Right kidney (tissue), 1 donor: ENCODE results near the gene TRPC4AP.
"Not testable (repeated sequence)": the region's sequence is repeated elsewhere in the genome, so short reads cannot be mapped to it uniquely, and the experiment has no call there.

ENCODE experiments used
- DNase-seq: peaks from one replicate; pipeline ENCODE4 v3.0.0-alpha.2; 2016

TRPC4AP gene

DNA sequence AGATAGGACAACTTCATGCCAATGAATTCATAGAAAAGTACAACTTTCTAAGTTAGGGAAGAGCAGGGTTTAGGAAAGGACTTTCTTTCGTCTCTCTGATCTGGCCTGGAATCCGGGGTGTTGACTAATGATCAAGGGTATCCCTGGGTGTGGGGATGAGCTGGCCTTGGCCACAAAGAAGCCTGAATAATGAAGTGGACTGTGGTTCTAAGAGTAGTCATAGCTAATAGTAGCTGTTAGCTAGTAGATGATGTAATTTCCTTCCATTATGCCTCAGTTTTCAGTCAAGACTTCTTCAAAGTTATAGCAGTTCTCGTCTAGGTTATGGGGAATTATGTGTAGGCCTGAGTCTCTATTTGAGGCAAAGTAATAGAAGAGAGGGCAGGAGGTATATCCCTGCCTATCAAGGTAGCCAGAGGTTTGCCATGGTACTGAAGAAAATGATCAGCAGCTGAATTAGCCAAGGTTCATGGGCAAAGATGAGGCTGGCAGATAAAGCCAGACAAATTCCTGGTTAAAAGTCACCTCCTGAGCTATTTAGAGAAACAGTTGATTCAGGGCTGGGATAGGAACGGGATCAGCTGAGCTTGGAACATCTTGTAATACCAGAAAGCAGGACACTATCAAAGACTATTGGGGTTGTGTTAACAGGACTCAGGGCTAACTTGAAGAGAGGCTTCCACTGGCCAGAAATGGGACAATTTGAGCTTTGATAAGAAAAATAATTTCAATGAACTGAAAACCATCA lies 18.7 kb upstream of the TRPC4AP start:
- DNase-seq = no peak

GRCh38 chr20:35108921-35109320 lies 16.3 kb upstream of the TRPC4AP start:
- DNase-seq = no peak

DNA sequence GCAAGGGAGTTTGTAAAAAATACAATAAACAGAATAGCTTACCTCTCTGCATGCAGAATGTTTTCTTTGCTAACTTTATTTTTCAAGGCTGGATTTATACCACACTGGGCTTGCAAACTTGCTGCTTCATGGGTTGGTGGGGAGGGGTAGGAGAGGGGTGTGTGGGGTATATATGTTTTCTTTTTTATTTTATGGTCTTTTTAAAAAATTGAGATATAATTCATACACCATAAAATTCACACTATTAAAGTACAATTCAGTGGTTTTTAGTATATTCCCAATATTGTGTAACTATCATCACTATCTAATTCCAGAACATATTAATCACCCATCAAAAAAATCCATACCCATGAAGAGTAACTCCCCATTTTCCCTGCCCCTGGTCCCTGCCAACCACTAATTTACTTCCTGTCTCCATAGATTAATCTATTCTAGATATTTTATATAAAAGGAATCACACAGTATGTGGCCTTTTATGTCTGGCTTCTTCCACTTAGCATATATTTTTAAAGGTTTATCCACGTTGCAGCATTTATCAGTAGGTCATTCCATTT lies 14.3 kb upstream of the TRPC4AP start:
- DNase-seq = no peak

DNA sequence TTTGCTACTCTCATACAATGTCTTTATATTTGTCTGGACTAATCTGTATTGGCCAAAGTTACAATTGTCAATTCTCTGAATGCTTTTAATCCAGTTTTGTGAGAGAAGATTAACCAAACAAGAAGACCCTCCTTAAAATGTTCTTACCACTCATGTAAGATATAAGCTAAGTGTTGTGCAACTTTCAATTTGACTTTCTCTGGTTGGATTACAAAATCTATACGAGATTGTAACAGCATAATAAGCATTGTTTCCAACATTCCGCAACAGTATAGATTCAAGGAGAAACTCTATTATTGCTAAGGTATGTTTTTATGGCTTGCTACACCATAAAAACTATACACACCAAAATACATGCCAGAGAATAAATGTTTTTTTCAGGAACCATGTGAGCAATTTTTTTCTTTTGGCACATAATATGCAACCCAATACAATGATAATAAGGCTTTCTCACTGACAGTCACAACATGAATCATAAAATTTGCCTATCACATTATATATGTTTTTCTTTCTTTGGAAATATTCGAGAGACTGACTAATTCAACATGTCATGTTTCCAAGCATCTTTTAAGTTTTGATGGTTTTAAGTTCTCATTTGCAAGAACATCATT lies 12.2 kb upstream of the TRPC4AP start:
- DNase-seq = no peak

DNA sequence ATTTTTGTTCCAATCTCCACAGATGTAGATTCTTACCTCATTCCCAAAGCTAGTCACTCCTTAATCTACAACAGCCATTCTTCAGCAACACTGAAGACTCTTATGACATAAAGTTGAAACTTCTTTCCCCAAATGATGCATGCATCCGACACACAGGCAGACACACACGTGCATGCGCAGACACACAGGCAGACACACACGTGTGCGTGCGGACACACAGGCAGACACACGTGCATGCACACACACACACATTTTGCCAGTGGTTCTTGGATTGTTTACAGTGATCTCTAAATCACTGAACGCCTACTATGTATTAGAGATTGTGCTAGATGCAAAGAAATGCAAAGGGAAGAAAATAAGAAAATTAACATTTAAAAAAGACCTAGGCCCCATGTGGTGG lies 9.0 kb upstream of the TRPC4AP start:
- no peak for DNase-seq

DNA sequence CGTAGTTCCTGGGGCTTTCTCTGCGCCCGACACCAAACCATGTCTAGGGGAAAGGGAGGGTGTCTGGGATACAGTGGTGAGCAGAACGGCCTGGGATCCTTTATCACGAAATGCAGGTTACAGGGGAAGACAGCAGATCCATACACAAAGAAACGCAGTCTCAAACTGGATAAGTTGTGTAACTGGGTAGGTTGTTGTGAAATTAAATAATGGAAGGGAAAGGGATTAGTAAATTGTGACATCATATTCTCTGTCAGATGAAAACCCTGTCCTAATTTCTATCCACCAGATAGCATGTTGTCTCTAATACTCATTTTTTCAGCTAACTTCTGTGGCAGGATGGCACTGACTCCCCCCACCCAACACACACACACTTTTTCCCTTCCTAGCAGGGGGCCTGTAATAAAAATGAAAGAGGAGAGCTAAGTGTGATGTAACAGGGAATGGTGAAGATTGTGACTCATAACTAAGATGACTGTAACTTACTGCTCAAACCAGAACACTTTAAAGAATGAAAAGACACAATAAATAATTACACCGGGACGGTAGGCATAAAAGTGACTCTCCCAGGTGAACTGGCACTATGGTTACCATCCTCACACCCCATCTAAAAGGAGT lies 769 bp upstream of the TRPC4AP start:
- no peak for DNase-seq

DNA sequence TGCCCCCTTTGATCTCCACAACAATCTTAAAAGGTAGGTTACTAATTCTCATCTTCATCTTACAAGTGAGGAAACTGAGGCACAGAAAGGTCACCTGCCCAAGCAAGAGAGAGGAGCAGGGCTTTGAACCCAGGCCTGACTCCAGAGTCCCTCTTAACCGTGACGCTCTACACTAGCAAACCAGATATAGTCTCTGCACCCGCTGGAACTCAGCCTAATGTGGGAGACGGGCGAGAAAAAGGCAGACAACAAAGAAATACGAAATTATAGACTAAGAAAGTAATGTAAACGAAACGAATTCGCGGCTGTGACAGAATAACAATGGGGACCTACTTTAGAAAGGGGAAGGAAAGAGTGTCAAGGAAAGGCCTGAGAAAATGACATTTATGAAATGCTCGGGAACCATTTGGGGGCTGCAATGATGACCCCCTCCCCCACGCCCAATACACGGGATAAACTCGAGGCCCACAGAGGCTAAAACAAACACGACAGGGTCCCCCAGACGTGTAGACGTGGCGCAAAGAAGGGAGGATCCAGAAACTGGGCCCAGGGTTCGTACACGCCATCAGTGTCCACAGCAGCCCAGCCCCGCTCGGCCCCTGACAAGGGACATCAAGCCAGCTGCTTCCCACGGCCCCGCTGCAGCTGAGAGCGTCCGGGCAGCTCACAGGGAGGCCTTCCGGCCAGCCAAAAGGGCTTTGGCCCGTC lies 637 bp downstream of the TRPC4AP start:
- DNase-seq = no peak

DNA sequence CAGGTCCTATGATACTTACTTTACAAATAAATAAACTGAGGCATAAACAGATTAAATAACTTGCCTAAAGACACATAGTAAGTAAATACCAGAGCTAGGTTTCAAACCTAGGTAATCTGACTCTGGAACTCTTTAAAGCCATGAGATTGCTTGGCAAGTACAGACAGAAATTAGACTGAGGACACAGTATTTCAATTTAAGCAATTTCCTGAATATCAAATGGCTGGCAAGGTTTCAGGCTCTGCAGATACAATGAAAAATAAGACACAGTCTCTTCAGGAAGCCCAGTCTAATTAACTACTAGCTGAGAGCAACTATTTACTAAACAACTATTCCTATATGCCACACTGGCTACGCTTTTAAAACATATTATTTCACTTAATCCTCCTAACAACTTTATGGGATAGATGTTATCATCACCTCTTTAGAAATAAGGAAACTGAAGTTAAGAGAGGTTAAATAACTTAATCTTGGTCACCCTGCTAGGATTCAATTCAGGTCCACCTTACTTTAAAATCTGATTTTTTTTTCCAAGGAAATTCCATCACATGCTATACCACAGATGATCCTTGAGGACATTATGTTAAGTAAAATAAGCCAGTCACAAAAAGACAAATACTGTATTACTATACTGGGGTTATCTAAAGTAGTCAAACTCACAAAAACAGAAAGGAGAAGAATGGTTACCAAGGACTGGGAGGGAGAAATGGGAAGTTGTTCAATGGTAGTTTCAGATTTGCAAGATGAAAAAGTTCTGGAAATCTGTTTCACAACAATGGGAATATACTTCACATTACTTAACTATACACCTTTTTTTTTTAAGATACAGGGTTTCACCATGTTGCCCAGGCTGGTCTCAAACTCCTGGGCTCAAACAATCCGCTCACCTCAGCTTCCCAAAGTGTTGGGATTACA lies 4.1 kb downstream of the TRPC4AP start:
- DNase-seq = no peak

GRCh38 chr20:35087791-35088190 lies 4.8 kb downstream of the TRPC4AP start:
- DNase-seq = no peak

DNA sequence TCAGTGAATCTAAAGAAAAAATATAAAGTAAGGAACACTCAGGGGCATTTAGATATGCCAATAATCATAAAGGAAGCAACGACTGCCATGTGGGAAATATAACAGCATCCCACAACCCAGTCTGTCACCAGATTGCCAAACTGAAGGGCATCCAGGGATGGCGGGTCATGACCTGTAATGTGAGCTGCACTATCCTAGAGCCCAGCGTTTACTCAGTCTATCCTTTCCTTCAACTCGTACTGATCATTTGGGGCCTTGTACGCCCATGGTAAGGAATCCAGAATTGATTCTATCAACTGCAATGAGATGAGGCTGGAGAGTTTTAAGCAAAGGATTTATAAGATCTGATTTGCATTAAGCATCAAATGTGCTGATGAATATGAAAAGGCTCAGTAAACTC lies 5.3 kb downstream of the TRPC4AP start:
- no peak for DNase-seq

DNA sequence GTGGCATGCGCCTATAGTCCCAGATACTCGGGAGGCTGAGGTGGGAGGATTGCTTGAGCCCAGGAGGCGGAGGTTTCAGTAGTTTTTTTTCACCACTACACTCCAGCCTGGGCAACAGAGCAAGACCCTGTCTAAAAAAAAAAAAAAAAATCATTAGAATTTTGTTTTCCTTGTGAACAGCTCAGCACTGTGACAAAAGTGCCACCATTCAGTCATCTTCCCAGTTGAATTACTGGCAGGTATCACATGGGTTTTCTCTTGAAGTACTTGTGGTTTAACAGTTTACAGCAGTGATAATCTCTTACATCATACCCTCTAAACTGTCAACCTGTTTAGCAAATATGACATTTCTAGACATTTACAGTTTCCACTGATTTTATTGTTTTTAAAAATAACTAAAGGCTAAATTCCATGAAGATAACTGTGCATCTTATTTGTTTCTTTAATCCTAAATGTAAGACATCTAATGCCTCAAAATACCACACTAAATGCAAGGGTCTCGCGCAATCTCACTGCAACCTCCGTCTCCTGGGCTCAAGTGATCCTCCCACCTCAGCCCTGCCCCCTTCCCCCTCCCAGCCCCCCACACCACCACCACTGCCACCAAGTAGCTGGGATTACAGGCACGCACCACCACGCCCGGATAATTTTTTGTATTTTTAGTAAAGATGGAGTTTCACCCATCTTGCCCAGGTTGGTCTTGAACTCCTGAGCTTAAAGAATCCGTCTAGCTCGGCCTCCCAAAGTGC lies 7.0 kb downstream of the TRPC4AP start:
- DNase-seq = no peak

- DNase-seq = no peak
These were observed 7.6 kb downstream of the TRPC4AP start for GRCh38 chr20:35084998-35085397.

DNA sequence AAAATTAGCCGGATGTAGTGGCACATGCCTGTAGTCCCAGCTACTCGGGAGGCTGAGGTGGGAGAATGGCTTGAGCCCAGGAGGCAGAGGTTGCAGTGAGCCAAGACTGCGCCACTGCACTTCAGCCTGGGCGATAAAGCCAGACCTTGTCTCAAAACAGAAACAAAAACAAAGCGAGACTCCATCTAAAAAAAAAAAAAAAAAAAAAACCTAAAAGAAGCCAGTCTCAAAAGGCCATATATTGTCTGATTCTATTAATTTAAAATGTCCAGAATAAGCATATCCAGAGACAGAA lies 12.3 kb downstream of the TRPC4AP start:
- not testable (repeated sequence) for DNase-seq

DNA sequence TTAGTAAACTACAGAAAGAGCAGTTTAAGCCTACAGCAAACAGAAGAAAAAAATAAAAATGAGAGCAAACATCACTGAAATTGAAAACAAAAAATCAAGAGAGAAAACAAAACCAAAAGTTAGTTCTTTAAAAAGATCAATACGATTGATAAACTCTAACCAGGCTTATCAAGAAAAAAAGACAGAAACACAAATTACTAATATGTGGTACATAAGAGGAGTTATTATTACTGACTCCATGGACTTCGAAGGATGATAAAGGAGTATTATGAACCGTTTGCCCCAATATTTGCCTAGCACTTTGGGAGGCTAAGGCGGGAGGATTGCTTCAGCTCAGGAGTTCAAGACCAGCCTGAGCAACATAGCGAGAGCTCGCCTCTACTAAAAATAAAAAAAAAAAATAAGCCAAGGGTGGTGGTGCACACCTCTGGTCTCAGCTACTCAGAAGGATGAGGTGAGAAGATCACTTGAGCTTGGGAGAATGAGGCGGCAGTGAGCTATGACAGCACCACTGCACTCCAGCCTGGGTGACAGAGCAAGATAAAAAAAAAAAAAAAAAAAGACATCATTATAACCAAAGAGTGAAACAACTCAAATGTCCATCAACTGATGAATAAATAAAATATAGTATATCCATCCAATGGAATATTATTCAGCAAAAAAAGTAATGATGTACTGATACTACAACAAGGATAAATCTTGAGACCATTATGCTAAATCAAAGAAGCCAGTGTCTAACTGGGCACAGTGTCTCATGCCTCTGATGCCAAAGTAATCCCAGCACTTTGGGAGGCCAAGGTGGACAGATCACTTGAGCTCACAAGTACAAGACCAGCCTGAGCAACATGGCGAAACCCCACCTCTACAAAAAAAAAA lies 12.9 kb downstream of the TRPC4AP start:
- DNase-seq = no peak

GRCh38 chr20:35077872-35078271 lies 14.7 kb downstream of the TRPC4AP start:
- DNase-seq = no peak

DNA sequence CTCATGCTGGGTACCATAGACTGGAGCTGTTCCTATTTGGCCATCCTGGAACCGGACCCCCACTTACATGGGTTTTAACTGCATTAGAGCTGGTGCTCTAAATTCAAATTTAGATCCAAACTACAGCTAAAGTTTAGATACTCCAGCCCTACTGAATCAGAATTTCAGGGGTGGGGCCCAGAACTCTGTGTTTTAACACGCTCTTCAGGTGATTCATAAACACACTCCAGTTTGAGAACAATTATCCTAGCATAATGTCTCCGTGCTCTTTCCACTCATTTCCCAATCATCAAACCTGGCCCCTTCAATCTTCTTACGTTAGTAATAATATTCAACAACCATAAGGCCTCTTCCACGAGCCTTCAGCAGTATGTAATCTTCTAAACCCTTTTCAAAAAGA lies 15.3 kb downstream of the TRPC4AP start:
- no peak for DNase-seq

GRCh38 chr20:35071436-35072153 lies 21.0 kb downstream of the TRPC4AP start:
- not testable (repeated sequence) for DNase-seq

DNA sequence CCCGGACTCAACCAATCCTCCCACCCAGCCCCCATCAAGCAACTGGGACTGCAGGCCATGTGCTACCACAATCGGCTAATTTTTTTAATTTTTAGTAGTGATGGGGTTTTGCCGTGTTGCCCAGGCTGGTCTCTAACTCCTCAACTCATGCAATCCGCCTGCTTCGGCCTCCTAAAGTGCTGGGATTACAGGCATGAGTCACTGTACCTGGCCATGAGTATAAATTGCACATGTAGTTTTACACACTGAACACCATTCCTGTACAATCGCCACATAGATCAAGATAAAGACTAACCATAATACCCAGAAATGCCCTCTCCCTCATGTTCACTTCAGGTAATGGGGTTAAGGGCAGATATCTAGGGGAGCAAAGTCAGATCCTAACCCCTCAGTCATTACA lies 26.4 kb downstream of the TRPC4AP start:
- DNase-seq = no peak

DNA sequence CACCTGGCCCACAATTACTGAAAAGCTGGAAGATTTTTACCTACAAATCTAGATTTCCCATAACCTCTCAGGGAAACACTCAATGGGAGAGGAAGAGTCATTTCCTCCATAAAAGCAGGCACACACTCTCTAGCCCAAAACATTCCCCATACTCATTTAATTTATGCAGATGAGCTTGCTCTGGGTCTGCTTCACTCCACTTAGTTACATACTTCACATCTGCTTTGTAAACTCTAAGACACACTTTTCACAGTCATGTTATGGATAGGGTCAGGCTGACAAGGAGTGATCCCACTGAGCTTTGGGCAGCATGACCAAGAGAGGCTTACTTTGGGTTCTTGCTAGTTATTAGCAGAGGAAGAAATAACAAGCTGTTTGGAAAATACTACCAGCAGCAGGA lies 27.4 kb downstream of the TRPC4AP start:
- no peak for DNase-seq

DNA sequence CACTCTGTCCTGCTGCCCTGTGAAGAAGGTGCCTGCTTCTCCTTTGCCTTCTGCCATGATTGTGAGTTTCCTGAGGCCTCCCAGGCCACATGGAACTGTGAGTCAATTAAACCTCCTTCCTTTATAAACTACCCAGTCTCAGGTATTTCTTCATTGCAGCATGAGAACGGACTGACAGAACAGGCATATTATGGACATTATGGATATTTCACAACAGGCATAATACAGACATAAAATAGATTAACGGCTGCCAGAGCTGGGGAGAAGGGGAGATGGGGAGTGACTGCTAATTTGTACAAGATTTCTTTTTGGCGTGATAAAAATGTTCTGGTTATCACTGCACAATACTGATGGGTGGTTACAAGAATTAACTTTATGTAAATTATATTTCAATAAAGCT lies 29.4 kb downstream of the TRPC4AP start:
- DNase-seq = no peak
